IMR-90 (cell line): Measurements from ENCODE around the gene GRM8. TPM values are rescaled to one million over a fixed set of nuclear protein-coding genes. Genes with fewer than 3 reads are reported as not detected.

Experiments
- ATAC-seq: fragments of 200-7000 bp; cut with Tn5 transposase; 2 replicates; pipeline ENCODE4 v1.9.1; 2020; ENCODE audit warnings: low read depth, mild to moderate bottlenecking, moderate library complexity
- BruUV-seq: library from RNA; stranded (reverse); fragments of 400-500 nt; replicated peaks from 2 replicates; lab custom pipeline; 2021; lab: Mats Ljungman, UMichigan
- CTCF ChIA-PET: fragments of 300-600 bp; formaldehyde crosslinking; extraction: SDS; loops from one replicate; lab custom pipeline; 2021; ENCODE audit warnings: antibody characterized with exemption; lab: Yijun Ruan, JAX
- POLR2A ChIA-PET: fragments of 300-600 bp; sonication (Branson Sonifier 250); formaldehyde crosslinking; loops from one replicate; lab custom pipeline; 2022; ENCODE audit warnings: antibody characterized with exemption; ENCODE audit not compliant: unreplicated experiment; lab: Charles Lee
- DNase-seq: peaks from one replicate; pipeline ENCODE4 v3.0.0; 2013
- H2AFZ ChIP-seq: replicated peaks from 2 replicates; pipeline ENCODE3; 2013; ENCODE audit warnings: low read length, mild to moderate bottlenecking; ENCODE audit not compliant: poor library complexity
- H2AK5ac ChIP-seq: 2 replicates; pipeline ENCODE4 v1.6.1; 2013; ENCODE audit warnings: low read depth, low read length, inconsistent platforms
- H2AK9ac ChIP-seq: replicated peaks from 2 replicates; pipeline ENCODE3; 2013; ENCODE audit warnings: mild to moderate bottlenecking, low read depth, low read length, moderate library complexity; ENCODE audit not compliant: poor library complexity
- H2BK120ac ChIP-seq: 2 replicates; pipeline ENCODE4 v1.6.1; 2013; ENCODE audit warnings: low read depth, low read length, inconsistent platforms
- H2BK15ac ChIP-seq: 3 replicates; pipeline ENCODE4 v1.6.1; 2013; ENCODE audit warnings: low read depth, low read length, inconsistent platforms
- H2BK20ac ChIP-seq: 2 replicates; pipeline ENCODE4 v1.6.1; 2013; ENCODE audit warnings: low read depth, mild to moderate bottlenecking, inconsistent platforms, low read length, moderate library complexity
- H2BK5ac ChIP-seq: 2 replicates; pipeline ENCODE4 v1.6.1; 2013; ENCODE audit warnings: mild to moderate bottlenecking, low read depth, low read length, inconsistent platforms; ENCODE audit not compliant: poor library complexity, severe bottlenecking
- H3K14ac ChIP-seq: replicated peaks from 2 replicates; pipeline ENCODE4 v1.6.1; 2013; ENCODE audit warnings: low read depth, low read length, inconsistent platforms
- H3K18ac ChIP-seq: 2 replicates; pipeline ENCODE4 v1.6.1; 2013; ENCODE audit warnings: low read depth, low read length, control low read depth
- H3K23ac ChIP-seq: 2 replicates; pipeline ENCODE4 v1.6.1; 2013; ENCODE audit warnings: low read depth, low read length, inconsistent platforms
- H3K27ac ChIP-seq: 2 replicates; pipeline ENCODE4 v1.5.1; 2013; ENCODE audit warnings: mild to moderate bottlenecking, control low read depth, low read length; ENCODE audit not compliant: insufficient read depth
- H3K27me3 ChIP-seq: 2 replicates; pipeline ENCODE4 v1.6.1; 2013; ENCODE audit warnings: low read length; ENCODE audit not compliant: control insufficient read depth, insufficient read depth
- H3K36me3 ChIP-seq: 2 replicates; pipeline ENCODE4 v1.6.1; 2013; ENCODE audit warnings: low read length, mixed read lengths; ENCODE audit not compliant: control insufficient read depth, insufficient read depth
- H3K4ac ChIP-seq: 2 replicates; pipeline ENCODE4 v1.6.1; 2013; ENCODE audit warnings: low read depth, low read length, inconsistent platforms
- H3K4me1 ChIP-seq: 2 replicates; pipeline ENCODE4 v1.6.1; 2013; ENCODE audit warnings: low read length, mixed read lengths; ENCODE audit not compliant: control insufficient read depth, insufficient read depth
- H3K4me2 ChIP-seq: 2 replicates; pipeline ENCODE4 v1.6.1; 2013; ENCODE audit warnings: low read depth, mild to moderate bottlenecking, control low read depth, low read length, moderate library complexity
- H3K4me3 ChIP-seq: 2 replicates; pipeline ENCODE4 v1.5.1; 2013; ENCODE audit warnings: low read depth, mild to moderate bottlenecking, control low read depth, low read length, moderate library complexity; ENCODE audit not compliant: insufficient read depth
- H3K56ac ChIP-seq: 2 replicates; pipeline ENCODE4 v1.6.1; 2013; ENCODE audit warnings: low read length, inconsistent platforms; ENCODE audit not compliant: insufficient read depth; ENCODE audit errors: extremely low read depth
- H3K79me1 ChIP-seq, 2 experiments: 2 replicates each; pipeline ENCODE4 v1.6.1; 2013; ENCODE audit warnings: low read length in 2 of 2, inconsistent platforms in 1 of 2, low read depth in 1 of 2
- H3K9ac ChIP-seq: 2 replicates; pipeline ENCODE4 v1.6.1; 2013; ENCODE audit warnings: low read depth, low read length, control low read depth
- H3K9me1 ChIP-seq: 2 replicates; pipeline ENCODE4 v1.6.1; 2013; ENCODE audit warnings: low read length, inconsistent platforms; ENCODE audit not compliant: insufficient read depth
- H3K9me3 ChIP-seq: 2 replicates; pipeline ENCODE4 v1.6.1; 2013; ENCODE audit warnings: low read length; ENCODE audit not compliant: control insufficient read depth, insufficient read depth
- H4K20me1 ChIP-seq: 2 replicates; pipeline ENCODE4 v1.6.1; 2013; ENCODE audit warnings: low read length, inconsistent platforms; ENCODE audit not compliant: insufficient read depth
- H4K5ac ChIP-seq: 2 replicates; pipeline ENCODE4 v1.6.1; 2013; ENCODE audit warnings: mild to moderate bottlenecking, low read depth, low read length, control low read depth
- H4K8ac ChIP-seq, 2 experiments: 2 replicates each; pipeline ENCODE4 v1.6.1; 2013; ENCODE audit warnings: low read depth in 2 of 2, low read length in 2 of 2, control low read depth in 1 of 2, inconsistent platforms in 1 of 2
- H4K91ac ChIP-seq: 2 replicates; pipeline ENCODE4 v1.6.1; 2013; ENCODE audit warnings: low read depth, low read length, inconsistent platforms; ENCODE audit not compliant: insufficient read depth
- CEBPB ChIP-seq: IDR thresholded peaks from 2 replicates; pipeline ENCODE4 v1.6.1; 2012; ENCODE audit warnings: low read depth, low read length, improper control_type of control experiment
- CHD1 ChIP-seq: IDR thresholded peaks from 2 replicates; pipeline ENCODE4 v1.6.1; 2012; ENCODE audit warnings: low read depth, low read length, improper control_type of control experiment
- ELK1 ChIP-seq: fragments of 150-350 bp; IDR thresholded peaks from 2 replicates; pipeline ENCODE4 v1.6.1; 2016; ENCODE audit warnings: low read depth, mild to moderate bottlenecking, low read length, moderate library complexity, borderline replicate concordance
- MAZ ChIP-seq: IDR thresholded peaks from 2 replicates; pipeline ENCODE4 v1.6.1; 2012; ENCODE audit warnings: low read depth, mild to moderate bottlenecking, low read length, improper control_type of control experiment, moderate library complexity, borderline replicate concordance
- MXI1 ChIP-seq: IDR thresholded peaks from 2 replicates; pipeline ENCODE4 v1.6.1; 2012; ENCODE audit warnings: low read depth, mild to moderate bottlenecking, low read length, moderate library complexity, borderline replicate concordance
- NFE2L2 ChIP-seq: fragments of 150-350 bp; IDR thresholded peaks from 2 replicates; pipeline ENCODE4 v1.6.1; 2016; ENCODE audit warnings: low read depth, mild to moderate bottlenecking, low read length
- RCOR1 ChIP-seq: IDR thresholded peaks from 2 replicates; pipeline ENCODE4 v1.6.1; 2012; ENCODE audit warnings: mild to moderate bottlenecking, low read length, improper control_type of control experiment; ENCODE audit not compliant: insufficient replicate concordance
- SMC3 ChIP-seq: fragments of 150-350 bp; IDR thresholded peaks from 2 replicates; pipeline ENCODE4 v1.6.1; 2016; ENCODE audit warnings: low read depth, mild to moderate bottlenecking, antibody characterized with exemption, low read length, moderate library complexity
- WGBS, 2 experiments: methylation state at CpG; one replicate each; pipeline versions ENCODE4 v1.1.5 to v1.1.7; 2013; ENCODE audit warnings: missing lambda C conversion rate in 2 of 2; ENCODE audit not compliant: insufficient read length in 1 of 2; ENCODE audit errors: extremely low coverage in 2 of 2; 5-methylcytosine and 5-hydroxymethylcytosine counted together
- dilution Hi-C: fragments of 300-500 bp; cut with HindIII; formaldehyde crosslinking; loops from one replicate; pipeline ENCODE4 v1.14.3; 2018; ENCODE audit warnings: low sequenced_read_pairs; ENCODE audit not compliant: unreplicated experiment
- in situ Hi-C: fragments of 300-500 bp; cut with MboI; formaldehyde crosslinking; loops from 3 replicates; pipeline ENCODE4 v1.14.3; 2019; ENCODE audit warnings: low sequenced_read_pairs, inconsistent platforms, mixed read lengths
- intact Hi-C: fragments of 100-400 bp; cut with micrococcal nuclease; formaldehyde crosslinking; loops from 2 replicates; pipeline ENCODE4 v1.10.0; 2022
- polyA plus RNA-seq, 3 experiments: library from polyadenylated mRNA; depleted of rRNA; stranded (reverse); fragments of >200 nt; gene quantifications; 2 replicates each; pipeline ENCODE4 v1.2.3, GENCODE V29; 2012; ENCODE audit warnings: low replicate concordance in 1 of 3
- total RNA-seq: library from RNA; depleted of rRNA; stranded (reverse); fragments of >200 nt; gene quantifications from 2 replicates; pipeline ENCODE4 v1.2.3, GENCODE V29; 2012
- TF ChIP-seq, protein P1 (sequence below): fragments of 150-350 bp; IDR thresholded peaks from 2 replicates; pipeline ENCODE4 v1.6.1; 2017; ENCODE audit warnings: mild to moderate bottlenecking, antibody characterized with exemption, low read length, low read depth
- TF ChIP-seq, protein P2 (sequence below): conservative IDR thresholded peaks from 2 replicates; pipeline ENCODE4 v1.5.1; 2012; ENCODE audit warnings: mild to moderate bottlenecking, low read depth, low read length, improper control_type of control experiment

The GRM8 gene
- total and polyA plus RNA-seq, 2 of the 4 experiments (the other 2 are of a cell fraction), result not detected

GRCh38 chr7:127290116-127290655 lies 37.4 kb upstream of the GRM8 start:
- no peak overlapping the region for H4K5ac ChIP-seq
- in situ Hi-C loops, result no loop called here
- no peak overlapping the region for H3K14ac ChIP-seq
- H2AK9ac ChIP-seq, result no peak overlapping the region
- no peak overlapping the region for H3K4ac ChIP-seq
- H2AK5ac ChIP-seq, result no peak overlapping the region
- CTCF ChIA-PET, result no interaction called here
- H3K9ac ChIP-seq, result no peak overlapping the region
- H2BK15ac ChIP-seq, result no peak overlapping the region
- no peaks in the 10 kb centered on the region for H3K36me3 ChIP-seq
- H4K20me1 ChIP-seq, result no peaks in the 10 kb centered on the region
- H2BK5ac ChIP-seq, result no peak overlapping the region
- no peak overlapping the region for H2BK20ac ChIP-seq
- no peaks in the 10 kb centered on the region for H3K27me3 ChIP-seq
- intact Hi-C loops, result no loop called here
- H4K91ac ChIP-seq, result no peak overlapping the region
- no peaks in the 10 kb centered on the region for H3K4me1 ChIP-seq
- dilution Hi-C loops, result no loop called here
- no peak overlapping the region for H3K56ac ChIP-seq
- no CpG with 5 or more reads among the region's 5 CpGs for WGBS, 2 experiments
- TF ChIP-seq RCOR1 (no peak), NFE2L2 (no peak), MXI1 (no peak), MAZ (no peak), CHD1 (no peak), CEBPB (no peak), ELK1 (no peak), SMC3 (no peak)
- TF ChIP-seq, protein P1, sequence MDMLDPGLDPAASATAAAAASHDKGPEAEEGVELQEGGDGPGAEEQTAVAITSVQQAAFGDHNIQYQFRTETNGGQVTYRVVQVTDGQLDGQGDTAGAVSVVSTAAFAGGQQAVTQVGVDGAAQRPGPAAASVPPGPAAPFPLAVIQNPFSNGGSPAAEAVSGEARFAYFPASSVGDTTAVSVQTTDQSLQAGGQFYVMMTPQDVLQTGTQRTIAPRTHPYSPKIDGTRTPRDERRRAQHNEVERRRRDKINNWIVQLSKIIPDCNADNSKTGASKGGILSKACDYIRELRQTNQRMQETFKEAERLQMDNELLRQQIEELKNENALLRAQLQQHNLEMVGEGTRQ, result no peak
- TF ChIP-seq, protein P2, sequence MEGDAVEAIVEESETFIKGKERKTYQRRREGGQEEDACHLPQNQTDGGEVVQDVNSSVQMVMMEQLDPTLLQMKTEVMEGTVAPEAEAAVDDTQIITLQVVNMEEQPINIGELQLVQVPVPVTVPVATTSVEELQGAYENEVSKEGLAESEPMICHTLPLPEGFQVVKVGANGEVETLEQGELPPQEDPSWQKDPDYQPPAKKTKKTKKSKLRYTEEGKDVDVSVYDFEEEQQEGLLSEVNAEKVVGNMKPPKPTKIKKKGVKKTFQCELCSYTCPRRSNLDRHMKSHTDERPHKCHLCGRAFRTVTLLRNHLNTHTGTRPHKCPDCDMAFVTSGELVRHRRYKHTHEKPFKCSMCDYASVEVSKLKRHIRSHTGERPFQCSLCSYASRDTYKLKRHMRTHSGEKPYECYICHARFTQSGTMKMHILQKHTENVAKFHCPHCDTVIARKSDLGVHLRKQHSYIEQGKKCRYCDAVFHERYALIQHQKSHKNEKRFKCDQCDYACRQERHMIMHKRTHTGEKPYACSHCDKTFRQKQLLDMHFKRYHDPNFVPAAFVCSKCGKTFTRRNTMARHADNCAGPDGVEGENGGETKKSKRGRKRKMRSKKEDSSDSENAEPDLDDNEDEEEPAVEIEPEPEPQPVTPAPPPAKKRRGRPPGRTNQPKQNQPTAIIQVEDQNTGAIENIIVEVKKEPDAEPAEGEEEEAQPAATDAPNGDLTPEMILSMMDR, result no peak
- H3K23ac ChIP-seq, result no peak overlapping the region
- BruUV-seq, result no TSS peak
- no peak overlapping the region for H4K8ac ChIP-seq
- POLR2A ChIA-PET, result no interaction called here
- no peak overlapping the region for H3K18ac ChIP-seq
- H3K27ac ChIP-seq, result no peak overlapping the region
- DNase-seq (no peak), ATAC-seq (no peak)
- H2AFZ ChIP-seq, result no peak overlapping the region
- no peak overlapping the region for H3K4me2 ChIP-seq
- no peak overlapping the region for H2BK120ac ChIP-seq
- no peaks in the 10 kb centered on the region for H3K9me1 ChIP-seq
- H3K79me1 ChIP-seq, result no peaks in the 10 kb centered on the region
- H3K9me3 ChIP-seq, result no peaks in the 10 kb centered on the region
- no peak overlapping the region for H3K4me3 ChIP-seq
